ENCODE results near the gene TPCN2.

The TPCN2 gene

DNA sequence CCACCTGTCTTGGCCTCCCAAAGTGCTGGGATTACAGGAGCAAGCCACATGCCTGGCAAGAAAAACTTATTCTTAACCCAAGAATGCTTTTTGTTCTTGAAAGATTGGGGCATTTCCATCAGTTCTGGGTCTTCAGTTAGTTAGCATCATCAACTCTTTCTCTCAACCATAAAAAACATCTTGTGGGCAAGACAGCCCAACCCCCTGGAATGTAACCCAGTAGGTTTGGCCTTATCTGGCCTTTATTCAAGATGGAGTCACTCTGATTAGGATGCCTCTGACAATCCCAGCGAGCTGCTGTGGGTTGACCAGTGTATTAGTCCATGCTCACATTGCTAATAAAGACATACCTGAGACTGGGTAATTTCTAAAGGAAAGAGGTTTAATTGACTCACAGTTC, 9.2 kb upstream of the TPCN2 start:
- DNase-seq (ENCODE audit: low read depth): no peak

DNA sequence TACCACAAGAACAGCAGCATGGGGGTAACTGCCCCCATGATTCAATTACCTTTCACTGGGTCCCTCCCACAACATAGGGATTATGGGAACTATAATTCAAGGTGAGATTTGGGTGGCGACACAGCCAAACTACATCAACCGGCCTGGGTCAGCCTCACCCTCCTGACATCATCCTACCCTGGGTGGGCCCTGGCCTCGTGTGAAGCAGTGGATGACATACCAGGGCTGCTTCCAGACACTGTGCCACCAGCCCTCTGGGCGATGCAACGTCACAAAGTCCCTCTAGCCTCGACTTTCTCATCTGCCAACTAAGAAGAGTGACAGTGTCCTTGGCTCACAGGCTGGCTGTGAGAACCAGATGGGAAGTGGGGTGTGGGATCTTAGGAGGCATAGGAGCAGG, 8.7 kb upstream of the TPCN2 start:
- no peak for DNase-seq (ENCODE audit: low read depth)

GRCh38 chr11:69040581-69041260, 8.0 kb upstream of the TPCN2 start:
- DNase-seq (ENCODE audit: low read depth): peak; percentile 56

- no peak for DNase-seq (ENCODE audit: low read depth)
Measured at GRCh38 chr11:69041516-69041915, 7.2 kb upstream of the TPCN2 start.

DNA sequence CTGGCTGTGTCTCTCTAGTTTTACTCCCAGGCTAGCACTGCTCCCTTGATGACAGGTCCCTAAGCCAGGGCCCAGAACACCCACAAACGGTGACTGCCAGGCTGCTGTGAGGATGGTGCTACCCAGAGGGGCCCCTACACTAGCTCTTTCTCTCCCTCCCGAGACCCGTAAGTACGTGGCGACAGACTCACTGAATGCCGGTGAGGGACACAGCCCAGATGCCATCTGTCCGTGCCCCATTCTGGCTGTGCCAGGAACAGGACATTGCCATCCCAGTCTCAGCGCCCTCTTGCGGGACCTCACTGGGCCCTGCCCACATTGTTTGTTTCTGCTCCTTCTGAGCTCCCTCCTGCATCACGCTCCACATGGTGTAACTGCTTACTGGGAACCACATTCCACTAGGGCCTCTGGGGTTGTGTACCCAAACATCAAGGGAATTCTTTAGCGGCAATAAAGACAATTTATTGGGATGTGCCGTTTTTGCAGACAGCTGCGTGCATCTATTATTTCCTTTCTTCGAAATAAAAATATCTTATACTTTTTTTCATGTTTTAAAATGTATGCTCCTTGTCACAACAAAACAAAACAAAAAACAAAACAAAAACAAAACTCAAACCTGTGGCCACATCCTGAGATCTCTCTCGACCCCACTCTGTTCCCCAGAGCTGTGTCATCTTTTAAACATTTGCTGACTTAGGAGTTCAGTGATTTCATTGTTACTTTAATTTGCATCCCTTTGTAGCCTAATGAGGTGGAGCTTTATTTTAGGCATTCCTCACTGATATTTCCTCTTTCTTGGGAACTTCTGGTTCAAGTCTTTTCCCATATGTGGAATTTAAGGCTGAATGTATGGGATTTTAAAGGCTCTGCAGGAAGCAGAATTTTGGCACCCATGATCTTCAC, 4.4 kb upstream of the TPCN2 start:
- peak; percentile 84 for DNase-seq (ENCODE audit: low read depth)

DNA sequence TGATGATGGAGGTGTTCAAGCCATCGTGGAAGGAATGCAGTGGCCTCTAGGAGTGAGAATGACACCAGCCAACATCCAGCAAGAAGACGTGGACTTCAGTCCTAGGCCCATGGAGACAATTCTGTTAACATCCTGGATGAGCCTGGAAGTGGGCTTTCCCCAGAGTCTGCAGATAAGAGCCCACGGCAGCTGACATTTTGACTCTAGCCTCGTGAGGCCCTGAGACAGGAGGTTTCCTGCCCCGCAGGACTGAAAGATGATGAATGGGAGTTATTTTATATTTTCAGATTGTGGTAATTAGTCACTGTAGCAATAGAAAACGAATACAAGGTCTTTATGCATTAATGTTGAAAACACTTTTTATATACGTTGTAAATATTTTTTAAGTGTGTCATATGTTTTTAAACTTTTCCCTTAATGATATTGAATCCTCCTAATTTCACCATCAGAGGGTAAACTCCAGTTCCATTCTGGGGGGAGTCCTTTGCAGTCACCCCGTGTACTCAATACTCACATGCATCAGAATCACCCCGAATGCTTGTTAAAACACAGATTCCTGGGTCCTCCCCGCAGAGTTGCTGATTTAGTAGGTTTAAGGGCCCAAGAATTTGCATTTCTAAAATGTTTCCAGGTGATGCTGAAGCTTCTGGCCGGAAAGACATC, 570 bp upstream of the TPCN2 start:
- no peak for DNase-seq (ENCODE audit: low read depth)

- no peak for DNase-seq (ENCODE audit: low read depth)
Measured at GRCh38 chr11:69049490-69049867, 747 bp downstream of the TPCN2 start.

- no peak for DNase-seq (ENCODE audit: low read depth)
Measured at GRCh38 chr11:69050592-69051380, 2.1 kb downstream of the TPCN2 start.

- no peak for DNase-seq (ENCODE audit: low read depth)
Measured at GRCh38 chr11:69051381-69052342, 2.9 kb downstream of the TPCN2 start.

DNA sequence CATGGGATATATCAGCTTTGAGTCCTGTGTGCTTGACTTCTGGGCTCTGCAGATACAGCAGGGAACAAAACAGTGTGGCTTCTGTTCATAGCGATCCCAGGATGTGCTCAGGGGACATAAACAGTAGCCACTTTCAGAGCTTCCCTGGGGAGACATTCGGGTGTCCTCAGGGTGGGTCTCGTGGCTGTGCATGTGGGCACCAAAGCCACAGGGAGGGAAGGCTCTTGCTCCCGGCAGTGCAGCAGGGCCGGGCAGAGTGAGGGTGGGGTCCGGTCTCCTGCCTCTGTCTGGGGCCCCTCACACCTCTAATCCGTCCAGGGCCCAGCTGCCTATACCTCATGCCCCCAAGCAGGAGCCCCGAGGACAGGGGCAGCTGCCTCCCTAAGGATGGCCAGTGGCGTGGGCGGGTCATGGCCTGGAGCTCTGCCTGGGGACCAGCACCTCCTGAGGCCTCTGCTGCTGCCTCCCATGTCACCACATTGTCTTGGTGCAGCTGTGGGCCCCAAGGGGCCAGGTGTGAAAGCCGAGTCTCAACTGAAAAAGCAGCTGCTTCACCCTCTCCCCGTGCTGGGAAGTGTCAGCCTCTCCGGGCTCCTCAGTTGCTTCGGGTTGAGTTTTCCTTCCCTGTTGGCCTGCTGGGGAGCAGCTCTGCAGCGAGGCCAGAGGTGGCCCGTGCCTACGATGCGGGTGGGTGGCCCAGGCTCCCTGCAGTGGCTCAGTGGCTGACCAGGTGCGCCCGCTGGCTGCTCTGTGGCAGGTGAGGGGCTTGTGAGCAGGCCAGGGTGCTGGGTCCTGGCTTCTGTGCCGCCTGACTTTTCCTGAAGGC, 3.8 kb downstream of the TPCN2 start:
- DNase-seq (ENCODE audit: low read depth): no peak

- DNase-seq (ENCODE audit: low read depth): no peak
Measured at GRCh38 chr11:69053169-69053477, 4.4 kb downstream of the TPCN2 start.

GRCh38 chr11:69053546-69054396, 5.0 kb downstream of the TPCN2 start:
- no peak for DNase-seq (ENCODE audit: low read depth)

GRCh38 chr11:69054397-69055211, 5.9 kb downstream of the TPCN2 start:
- DNase-seq (ENCODE audit: low read depth): no peak

GRCh38 chr11:69055212-69055586, 6.5 kb downstream of the TPCN2 start:
- DNase-seq (ENCODE audit: low read depth): no peak

DNA sequence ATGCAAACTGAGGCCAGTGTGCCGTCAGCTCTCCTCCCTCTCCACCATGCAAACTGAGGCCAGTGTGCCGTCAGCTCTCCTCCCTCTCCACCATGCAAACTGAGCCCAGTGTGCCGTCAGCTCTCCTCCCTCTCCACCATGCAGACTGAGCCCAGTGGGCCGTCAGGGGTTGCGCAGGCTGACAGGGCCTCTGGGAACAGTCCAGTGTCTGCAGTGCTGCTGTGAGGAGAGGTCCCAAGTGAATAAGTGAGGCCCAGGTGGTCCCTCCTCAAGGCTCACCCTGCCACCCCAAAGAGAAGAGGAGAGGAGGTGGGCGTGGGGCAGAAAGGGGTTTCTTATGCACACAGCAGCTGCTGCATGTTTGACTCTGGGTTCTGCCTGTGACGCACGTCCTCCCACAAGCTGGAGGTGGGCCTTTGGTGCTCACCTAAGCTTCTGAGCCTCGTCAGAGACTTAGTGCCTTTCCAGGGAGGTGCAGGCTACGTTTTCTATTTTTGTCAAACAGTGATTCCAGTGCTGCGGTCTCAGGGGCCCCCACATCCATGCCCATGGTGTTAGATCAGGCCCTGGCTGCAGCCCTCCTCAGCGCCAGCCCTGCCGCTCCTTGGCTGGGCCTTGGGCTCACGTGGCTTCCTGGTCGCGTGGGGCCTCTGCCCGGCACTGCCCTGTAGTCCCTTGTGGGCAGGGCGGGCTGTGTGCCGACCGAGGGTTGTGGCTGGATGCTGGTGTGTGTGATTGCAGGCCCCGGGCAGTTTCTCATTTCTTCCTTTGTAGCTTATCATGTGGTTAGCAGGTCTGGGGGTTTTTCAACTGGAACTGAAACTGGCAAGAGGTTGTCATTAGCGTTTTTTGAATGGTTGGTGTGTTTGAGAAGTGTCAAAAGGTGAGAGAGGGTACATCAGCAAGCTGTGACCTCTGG, 7.1 kb downstream of the TPCN2 start:
- no peak for DNase-seq (ENCODE audit: low read depth)

DNA sequence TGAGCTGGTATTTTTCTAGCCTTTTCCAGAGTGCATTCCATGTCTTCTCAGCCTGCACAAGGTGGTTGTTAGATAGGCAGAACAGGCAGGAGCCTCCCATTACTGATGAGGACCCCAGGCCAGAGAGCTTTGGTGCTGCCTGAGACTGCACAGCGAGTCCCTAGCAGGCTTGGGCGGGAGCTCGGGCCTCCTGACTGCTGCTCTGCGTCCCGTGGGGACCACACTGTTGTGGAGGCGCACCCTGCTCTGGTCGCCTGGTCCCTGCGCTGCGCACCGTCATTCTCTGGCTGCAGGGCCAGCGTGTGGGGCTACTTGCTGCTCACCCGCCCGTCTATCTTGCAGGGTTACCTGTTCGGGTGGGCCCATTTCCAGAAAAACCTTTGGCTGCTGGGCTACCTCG, 8.5 kb downstream of the TPCN2 start:
- DNase-seq (ENCODE audit: low read depth): no peak

DNA sequence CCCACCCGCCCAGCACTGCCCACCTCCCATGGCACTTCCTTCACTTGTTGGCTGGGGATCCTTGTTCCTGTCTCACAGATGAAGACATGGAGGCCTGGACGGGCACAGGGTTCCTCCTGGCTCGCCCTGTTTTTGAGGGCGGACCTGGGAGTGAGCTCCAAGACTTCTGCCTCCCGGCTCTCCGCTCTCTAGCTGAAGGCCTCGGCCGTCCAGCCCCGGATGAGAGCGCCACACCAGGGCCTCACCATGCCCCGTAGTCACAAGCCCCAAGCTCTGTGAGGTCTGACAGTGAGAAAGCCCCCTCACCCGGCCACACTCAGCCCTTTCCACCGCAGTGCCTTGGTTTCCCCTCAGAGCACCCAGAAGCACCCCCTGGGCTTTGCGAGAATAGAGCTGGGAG, 9.1 kb downstream of the TPCN2 start:
- no peak for DNase-seq (ENCODE audit: low read depth)

All from GM04503 (cell line).